H9 (cell line): ENCODE data around the gene TNIK. TPM values are rescaled to one million over a fixed set of nuclear protein-coding genes. Genes with fewer than 3 reads are reported as not detected.

ENCODE experiments used
- DNase-seq: peaks from one replicate; pipeline ENCODE4 v3.0.0-alpha.2; 2017
- H2AFZ ChIP-seq: one replicate; pipeline ENCODE4 v1.6.1; 2013; ENCODE audit warnings: mild to moderate bottlenecking, low read length, control low read depth, moderate library complexity
- H2AK5ac ChIP-seq: 2 replicates; pipeline ENCODE4 v1.6.1; 2013; ENCODE audit warnings: low read length, control low read depth, mixed read lengths; ENCODE audit not compliant: insufficient read length
- H2BK120ac ChIP-seq: one replicate; pipeline ENCODE4 v1.6.1; 2013; ENCODE audit warnings: low read depth, mild to moderate bottlenecking, low read length, control low read depth, inconsistent platforms; ENCODE audit not compliant: poor library complexity, severe bottlenecking
- H2BK12ac ChIP-seq: 2 replicates; pipeline ENCODE4 v1.6.1; 2013; ENCODE audit warnings: low read length, control low read depth, mixed read lengths, low read depth; ENCODE audit not compliant: insufficient read length
- H2BK15ac ChIP-seq: 2 replicates; pipeline ENCODE4 v1.6.1; 2013; ENCODE audit warnings: low read depth, low read length, control low read depth
- H2BK20ac ChIP-seq: one replicate; pipeline ENCODE4 v1.6.1; 2013; ENCODE audit warnings: low read depth, mild to moderate bottlenecking, low read length, control low read depth, inconsistent platforms; ENCODE audit not compliant: poor library complexity, severe bottlenecking
- H2BK5ac ChIP-seq: 2 replicates; pipeline ENCODE4 v1.6.1; 2013; ENCODE audit warnings: low read length, control low read depth, mixed read lengths; ENCODE audit not compliant: insufficient read length
- H3K14ac ChIP-seq: 2 replicates; pipeline ENCODE4 v1.6.1; 2013; ENCODE audit warnings: low read length, control low read depth; ENCODE audit not compliant: insufficient read depth
- H3K18ac ChIP-seq: 2 replicates; pipeline ENCODE4 v1.6.1; 2013; ENCODE audit warnings: low read depth, mild to moderate bottlenecking, mixed read lengths, low read length, control low read depth; ENCODE audit not compliant: insufficient read length
- H3K23ac ChIP-seq: 2 replicates; pipeline ENCODE4 v1.6.1; 2013; ENCODE audit warnings: low read length, control low read depth, mixed read lengths, low read depth; ENCODE audit not compliant: insufficient read length
- H3K23me2 ChIP-seq: 2 replicates; pipeline ENCODE4 v1.6.1; 2013; ENCODE audit warnings: low read depth, mild to moderate bottlenecking, mixed read lengths, low read length, control low read depth; ENCODE audit not compliant: insufficient read length, poor library complexity, severe bottlenecking
- H3K27ac ChIP-seq: 2 replicates; pipeline ENCODE4 v1.5.1; 2013; ENCODE audit warnings: low read length, control low read depth, mixed read lengths, low read depth; ENCODE audit not compliant: insufficient read length
- H3K27me3 ChIP-seq: 2 replicates; pipeline ENCODE4 v1.6.1; 2013; ENCODE audit warnings: low read length, control low read depth, inconsistent platforms; ENCODE audit not compliant: insufficient read depth
- H3K4ac ChIP-seq: 2 replicates; pipeline ENCODE4 v1.6.1; 2013; ENCODE audit warnings: low read depth, mild to moderate bottlenecking, control low read depth, inconsistent platforms, low read length, moderate library complexity
- H3K4me1 ChIP-seq: 2 replicates; pipeline ENCODE4 v1.6.1; 2013; ENCODE audit warnings: low read length, control low read depth, inconsistent platforms; ENCODE audit not compliant: insufficient read depth
- H3K4me2 ChIP-seq: 2 replicates; pipeline ENCODE4 v1.6.1; 2013; ENCODE audit warnings: low read length, control low read depth, mixed read lengths; ENCODE audit not compliant: insufficient read length, insufficient read depth
- H3K56ac ChIP-seq: 2 replicates; pipeline ENCODE4 v1.6.1; 2013; ENCODE audit warnings: low read depth, mild to moderate bottlenecking, mixed read lengths, low read length, control low read depth; ENCODE audit not compliant: insufficient read length
- H3K79me1 ChIP-seq: 2 replicates; pipeline ENCODE4 v1.6.1; 2013; ENCODE audit warnings: low read depth, mild to moderate bottlenecking, moderate library complexity, low read length, control low read depth, inconsistent platforms; ENCODE audit not compliant: insufficient read depth, poor library complexity, severe bottlenecking
- H3K79me2 ChIP-seq: 2 replicates; pipeline ENCODE4 v1.6.1; 2013; ENCODE audit warnings: low read length, control low read depth, inconsistent platforms; ENCODE audit not compliant: insufficient read depth
- H3K9ac ChIP-seq: 2 replicates; pipeline ENCODE4 v1.6.1; 2013; ENCODE audit warnings: low read length, control low read depth, mixed read lengths; ENCODE audit not compliant: insufficient read length; ENCODE audit errors: extremely low read depth
- H3K9me3 ChIP-seq: one replicate; pipeline ENCODE4 v1.6.1; 2013; ENCODE audit warnings: low read depth, low read length, inconsistent platforms; ENCODE audit not compliant: control insufficient read depth
- H3T11ph ChIP-seq: one replicate; pipeline ENCODE4 v1.6.1; 2013; ENCODE audit warnings: mild to moderate bottlenecking, low read length, control low read depth, inconsistent platforms
- H4K20me1 ChIP-seq: one replicate; pipeline ENCODE4 v1.6.1; 2013; ENCODE audit not compliant: control insufficient read depth, insufficient read length, insufficient read depth
- H4K5ac ChIP-seq: 2 replicates; pipeline ENCODE4 v1.6.1; 2013; ENCODE audit warnings: low read depth, mild to moderate bottlenecking, mixed read lengths, low read length, control low read depth; ENCODE audit not compliant: insufficient read length
- H4K8ac ChIP-seq: replicated peaks from 2 replicates; pipeline ENCODE4 v1.6.1; 2013; ENCODE audit warnings: low read length, control low read depth, mixed read lengths, low read depth; ENCODE audit not compliant: insufficient read length
- H4K91ac ChIP-seq: 2 replicates; pipeline ENCODE4 v1.6.1; 2013; ENCODE audit warnings: low read depth, mild to moderate bottlenecking, moderate library complexity, mixed read lengths, low read length, control low read depth; ENCODE audit not compliant: insufficient read length
- H3K27ac Mint-ChIP-seq, 3 experiments: 2 replicates in 2 of 3; 3 replicates in 1 of 3; pipeline ENCODE4 v1.8.0; 2020 to 2021; ENCODE audit warnings: mixed read lengths in 3 of 3, mild to moderate bottlenecking in 1 of 3, moderate library complexity in 1 of 3
- H3K27me3 Mint-ChIP-seq: 2 replicates; pipeline ENCODE4 v1.8.0; 2021; ENCODE audit warnings: low read depth, mild to moderate bottlenecking, moderate library complexity, mixed read lengths
- H3K36me3 Mint-ChIP-seq, 3 experiments: 2 replicates in 2 of 3; 3 replicates in 1 of 3; pipeline ENCODE4 v1.8.0; 2020 to 2021; ENCODE audit warnings: low read depth in 3 of 3, mixed read lengths in 3 of 3; ENCODE audit not compliant: insufficient read depth in 1 of 3
- H3K4me1 Mint-ChIP-seq, 2 experiments: 2 replicates each; pipeline ENCODE4 v1.8.0; 2020; ENCODE audit warnings: mixed read lengths in 2 of 2
- H3K4me3 Mint-ChIP-seq, 2 experiments: 2 replicates in 1 of 2; 3 replicates in 1 of 2; pipeline ENCODE4 v1.8.0; 2020 to 2021; ENCODE audit warnings: mild to moderate bottlenecking in 2 of 2, mixed read lengths in 2 of 2, moderate library complexity in 1 of 2
- H3K9me3 Mint-ChIP-seq, 2 experiments: 2 replicates in 1 of 2; 3 replicates in 1 of 2; pipeline ENCODE4 v1.8.0; 2020; ENCODE audit warnings: mild to moderate bottlenecking in 2 of 2, mixed read lengths in 2 of 2, moderate library complexity in 1 of 2
- WGBS: extraction: QIAGEN DNeasy Blood & Tissue Kit; methylation state at CpG from one replicate; pipeline ENCODE4 v1.1.7; 2013; ENCODE audit warnings: missing lambda C conversion rate, low lambda C conversion rate, mixed read lengths; ENCODE audit not compliant: insufficient read length; ENCODE audit errors: extremely low coverage; 5-methylcytosine and 5-hydroxymethylcytosine counted together
- total RNA-seq: library from RNA; stranded (reverse); gene quantifications from 2 replicates; pipeline ENCODE4 v1.2.1, GENCODE V29; 2021
- TF ChIP-seq, protein P1 (sequence below): fragments of 200-600 bp; sonication (generic); conservative IDR thresholded peaks from 3 replicates; pipeline ENCODE4 v1.8.0; 2021; ENCODE audit warnings: antibody characterized with exemption, mild to moderate bottlenecking

TNIK gene
- total RNA-seq, 1 experiment from 2014 or later, result 15.9 TPM

GRCh38 chr3:171145798-171146197, 314.4 kb downstream of the TNIK start:
- Histone ChIP-seq H2BK120ac (no peak overlapping the region), H2BK15ac (no peak overlapping the region), H2BK20ac (no peak overlapping the region), H3K18ac (no peak overlapping the region), H3K4ac (no peak overlapping the region), H2AK5ac (no peak overlapping the region), H4K5ac (no peak overlapping the region), H3K79me1 (no peaks in the 10 kb centered on the region), H3K9me3 (no peaks in the 10 kb centered on the region), H3K27me3 (no peaks in the 10 kb centered on the region), H3K9ac (no peak overlapping the region), H2AFZ (no peak overlapping the region), H4K8ac (no peak overlapping the region), H4K91ac (no peak overlapping the region), H2BK5ac (no peak overlapping the region), H3K27ac (no peak overlapping the region), H3K4me2 (no peak overlapping the region), H3K56ac (no peak overlapping the region), H4K20me1 (no peaks in the 10 kb centered on the region), H3K23ac (no peak overlapping the region), H3K14ac (no peak overlapping the region), H3K79me2 (no peaks in the 10 kb centered on the region), H3K4me1 (no peaks in the 10 kb centered on the region), H2BK12ac (no peak overlapping the region), H3K23me2 (no peaks in the 10 kb centered on the region), H3T11ph (no peak overlapping the region)
- Mint-ChIP-seq H3K9me3 (no peaks in the 10 kb centered on the region), H3K27me3 (no peaks in the 10 kb centered on the region), H3K36me3 (peaks cover 0 to 2% (median 0%) of the 10 kb centered on the region in 3 experiments; a peak in 1 of 7 replicates), H3K4me3 (no peak overlapping the region), H3K4me1 (no peaks in the 10 kb centered on the region), H3K27ac (no peak overlapping the region)
- TF ChIP-seq, protein P1, sequence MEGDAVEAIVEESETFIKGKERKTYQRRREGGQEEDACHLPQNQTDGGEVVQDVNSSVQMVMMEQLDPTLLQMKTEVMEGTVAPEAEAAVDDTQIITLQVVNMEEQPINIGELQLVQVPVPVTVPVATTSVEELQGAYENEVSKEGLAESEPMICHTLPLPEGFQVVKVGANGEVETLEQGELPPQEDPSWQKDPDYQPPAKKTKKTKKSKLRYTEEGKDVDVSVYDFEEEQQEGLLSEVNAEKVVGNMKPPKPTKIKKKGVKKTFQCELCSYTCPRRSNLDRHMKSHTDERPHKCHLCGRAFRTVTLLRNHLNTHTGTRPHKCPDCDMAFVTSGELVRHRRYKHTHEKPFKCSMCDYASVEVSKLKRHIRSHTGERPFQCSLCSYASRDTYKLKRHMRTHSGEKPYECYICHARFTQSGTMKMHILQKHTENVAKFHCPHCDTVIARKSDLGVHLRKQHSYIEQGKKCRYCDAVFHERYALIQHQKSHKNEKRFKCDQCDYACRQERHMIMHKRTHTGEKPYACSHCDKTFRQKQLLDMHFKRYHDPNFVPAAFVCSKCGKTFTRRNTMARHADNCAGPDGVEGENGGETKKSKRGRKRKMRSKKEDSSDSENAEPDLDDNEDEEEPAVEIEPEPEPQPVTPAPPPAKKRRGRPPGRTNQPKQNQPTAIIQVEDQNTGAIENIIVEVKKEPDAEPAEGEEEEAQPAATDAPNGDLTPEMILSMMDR, result no peak
- WGBS, result no CpG with 5 or more reads among the region's 3 CpGs
- DNase-seq, result no peak
